ENCODE data around the gene TMEM54.

TMEM54 gene

GRCh38 chr1:32894019-32894600 is 7.1 kb downstream of the TMEM54 start:
- DNase-seq (ENCODE audit: low read depth), result no peak

GRCh38 chr1:32893198-32894018 is 7.8 kb downstream of the TMEM54 start:
- no peak for DNase-seq (ENCODE audit: low read depth)

- no peak for DNase-seq (ENCODE audit: low read depth)
These were observed 8.6 kb downstream of the TMEM54 start for GRCh38 chr1:32892368-32893197.

- DNase-seq (ENCODE audit: low read depth), result no peak
These were observed 9.6 kb downstream of the TMEM54 start for GRCh38 chr1:32891630-32892029.

- no peak for DNase-seq (ENCODE audit: low read depth)
These were observed 10.0 kb downstream of the TMEM54 start for GRCh38 chr1:32891241-32891570.

- no peak for DNase-seq (ENCODE audit: low read depth)
These were observed 10.5 kb downstream of the TMEM54 start for GRCh38 chr1:32890516-32891240.

GRCh38 chr1:32889731-32890278 is 11.4 kb downstream of the TMEM54 start:
- DNase-seq (ENCODE audit: low read depth), result no peak

GRCh38 chr1:32888677-32889420 is 12.3 kb downstream of the TMEM54 start:
- DNase-seq (ENCODE audit: low read depth), result no peak

GRCh38 chr1:32888134-32888533 is 13.1 kb downstream of the TMEM54 start:
- no peak for DNase-seq (ENCODE audit: low read depth)

- no peak for DNase-seq (ENCODE audit: low read depth)
These were observed 13.6 kb downstream of the TMEM54 start for GRCh38 chr1:32887623-32888022.

GRCh38 chr1:32886828-32887414 is 14.3 kb downstream of the TMEM54 start:
- no peak for DNase-seq (ENCODE audit: low read depth)

- no peak for DNase-seq (ENCODE audit: low read depth)
These were observed 15.0 kb downstream of the TMEM54 start, which contains the start of gene HPCA for GRCh38 chr1:32886004-32886827. Gene HPCA (plus strand): TSS chr1:32886491. CDS start chr1:32888899, 2,408 bp downstream.

- no peak for DNase-seq (ENCODE audit: low read depth)
These were observed 15.5 kb downstream of the TMEM54 start for GRCh38 chr1:32885676-32886003.

- DNase-seq (ENCODE audit: low read depth), result no peak
These were observed 16.5 kb downstream of the TMEM54 start for GRCh38 chr1:32884726-32885125.

GRCh38 chr1:32884032-32884372 is 17.2 kb downstream of the TMEM54 start:
- DNase-seq (ENCODE audit: low read depth), result no peak

GRCh38 chr1:32883338-32884031 is 17.7 kb downstream of the TMEM54 start:
- DNase-seq (ENCODE audit: low read depth), result no peak

- no peak for DNase-seq (ENCODE audit: low read depth)
These were observed 19.0 kb downstream of the TMEM54 start for GRCh38 chr1:32881871-32882850.

- no peak for DNase-seq (ENCODE audit: low read depth)
These were observed 19.9 kb downstream of the TMEM54 start for GRCh38 chr1:32881291-32881690.
